KBM-7 (cell line): Measurements from ENCODE around the gene MAP3K4.
A peak's percentile ranks its signal among the peaks of the same experiment; 100 is the strongest.

Source experiments
- DNase-seq: peaks from one replicate; pipeline ENCODE4 v3.0.0-alpha.2; 2015
- in situ Hi-C: fragments of 300-500 bp; cut with MboI; formaldehyde crosslinking; loops from 2 replicates; pipeline ENCODE4 v1.14.3; 2020; ENCODE audit warnings: low sequenced_read_pairs, low pct_unique_long_range_greater_than_20kb, mixed read lengths

MAP3K4 gene

GRCh38 chr6:161068321-161068741 is 76.8 kb downstream of the MAP3K4 start:
- in situ Hi-C loops, result no loop called here
- DNase-seq, result peak; percentile 9

- DNase-seq, result no peak
- in situ Hi-C loops, result no loop called here
Observed at GRCh38 chr6:161073930-161074329, 82.4 kb downstream of the MAP3K4 start.

- no peak for DNase-seq
- in situ Hi-C loops, result no loop called here
Observed at GRCh38 chr6:161074496-161075121, 83.0 kb downstream of the MAP3K4 start.

- no peak for DNase-seq
- in situ Hi-C loops, result no loop called here
Observed at GRCh38 chr6:161076181-161076677, 84.7 kb downstream of the MAP3K4 start.

GRCh38 chr6:161079566-161080262 is 88.1 kb downstream of the MAP3K4 start:
- no peak for DNase-seq
- in situ Hi-C loops, result no loop called here

- DNase-seq, result no peak
- in situ Hi-C loops, result no loop called here
Observed at GRCh38 chr6:161080263-161080970, 88.8 kb downstream of the MAP3K4 start.

GRCh38 chr6:161082215-161082614 is 90.6 kb downstream of the MAP3K4 start:
- DNase-seq, result no peak
- in situ Hi-C loops, result no loop called here

- DNase-seq, result no peak
- in situ Hi-C loops, result no loop called here
Observed at GRCh38 chr6:161085246-161085645, 93.7 kb downstream of the MAP3K4 start.

GRCh38 chr6:161088676-161089328 is 97.2 kb downstream of the MAP3K4 start:
- DNase-seq, result no peak
- in situ Hi-C loops, result no loop called here

- DNase-seq, result no peak
- in situ Hi-C loops, result no loop called here
Observed at GRCh38 chr6:161091151-161091550, 99.6 kb downstream of the MAP3K4 start.

- in situ Hi-C loops, result no loop called here
- DNase-seq, result no peak
Observed at GRCh38 chr6:161091972-161092701, 100.6 kb downstream of the MAP3K4 start.

GRCh38 chr6:161094955-161095354 is 103.4 kb downstream of the MAP3K4 start:
- in situ Hi-C loops, result no loop called here
- no peak for DNase-seq

GRCh38 chr6:161095916-161096315 is 104.3 kb downstream of the MAP3K4 start:
- no peak for DNase-seq
- in situ Hi-C loops, result no loop called here

- in situ Hi-C loops, result no loop called here
- DNase-seq, result no peak
Observed at GRCh38 chr6:161100072-161100471, 108.5 kb downstream of the MAP3K4 start.

GRCh38 chr6:161101517-161101916 is 109.9 kb downstream of the MAP3K4 start:
- DNase-seq, result peak; percentile 19
- in situ Hi-C loops, result no loop called here

GRCh38 chr6:161103475-161103874 is 111.9 kb downstream of the MAP3K4 start:
- in situ Hi-C loops, result no loop called here
- DNase-seq, result no peak

- no peak for DNase-seq
- in situ Hi-C loops, result no loop called here
Observed at GRCh38 chr6:161104966-161105365, 113.4 kb downstream of the MAP3K4 start.

- no peak for DNase-seq
Observed at GRCh38 chr6:161105408-161105807, 113.8 kb downstream of the MAP3K4 start.

More at GRCh38 chr6:161105408-161105807, 113.8 kb downstream of the MAP3K4 start:
- in situ Hi-C loops, result no loop called here
